ENCODE data around the gene TRMU.

Gene TRMU

DNA sequence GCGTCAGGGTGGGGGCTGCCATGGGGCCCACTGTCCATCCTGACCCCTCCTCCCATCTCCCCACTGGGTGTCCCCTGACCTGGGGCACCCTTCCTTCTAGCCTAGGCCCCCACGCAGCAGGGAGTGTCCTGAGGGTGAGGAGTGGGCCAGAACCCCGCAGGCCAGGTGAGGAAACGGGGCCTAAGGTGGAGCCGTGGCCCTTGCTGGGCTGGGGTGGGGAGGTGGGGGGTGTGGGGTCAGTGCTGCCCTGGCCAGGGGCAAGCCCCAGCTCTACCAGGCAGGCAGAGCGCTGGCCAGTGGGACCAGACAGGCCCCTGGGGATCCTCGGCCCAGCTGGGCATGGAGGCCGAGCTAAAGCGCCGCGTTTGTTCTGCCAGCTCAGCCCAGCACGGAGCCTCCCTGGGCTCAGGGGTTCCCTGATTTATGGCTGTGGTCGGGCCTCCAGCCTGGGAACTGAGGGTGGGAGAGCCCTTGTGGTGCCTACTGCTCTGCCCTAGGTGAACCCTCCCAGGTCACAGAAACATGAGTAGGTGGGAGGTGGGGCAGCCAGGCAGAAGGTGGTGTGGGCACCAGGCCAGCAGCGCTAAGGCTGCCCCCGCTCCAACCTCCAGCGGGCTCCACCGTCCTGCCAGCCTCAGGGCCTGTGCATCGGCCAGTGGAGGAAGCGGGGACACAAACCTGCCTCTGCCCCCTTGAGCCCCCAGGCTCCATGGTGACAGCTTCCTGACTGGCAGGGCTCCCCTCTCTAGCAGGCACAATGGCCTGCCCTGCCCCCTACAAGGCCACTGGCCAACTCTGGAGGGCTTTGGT is 22.4 kb downstream of the TRMU start:
- no peak for FAIRE-seq

- FAIRE-seq, result no peak
These were observed 23.3 kb downstream of the TRMU start for GRCh38 chr22:46358766-46359165.

DNA sequence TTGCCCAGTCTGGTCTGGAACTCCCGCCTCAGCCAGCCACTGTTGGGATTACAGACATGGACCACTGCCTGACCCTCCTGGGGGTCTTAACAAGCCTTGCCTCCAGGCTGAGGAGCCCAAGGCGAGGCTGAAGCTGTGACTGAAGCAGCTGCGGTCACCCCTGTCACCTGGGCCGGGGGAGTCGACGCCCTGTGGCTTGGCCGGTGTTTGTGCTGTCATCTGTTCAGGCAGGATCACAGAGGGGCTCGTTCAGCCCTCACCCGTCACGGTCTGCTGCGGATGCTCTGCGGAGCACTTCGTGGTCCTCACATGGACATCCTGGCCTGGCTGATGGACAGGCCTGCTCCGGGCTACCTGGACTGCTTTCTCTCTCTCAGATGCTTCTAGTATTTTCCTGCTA is 23.8 kb downstream of the TRMU start:
- FAIRE-seq, result no peak

GRCh38 chr22:46360097-46360496 is 24.6 kb downstream of the TRMU start:
- no peak for FAIRE-seq

DNA sequence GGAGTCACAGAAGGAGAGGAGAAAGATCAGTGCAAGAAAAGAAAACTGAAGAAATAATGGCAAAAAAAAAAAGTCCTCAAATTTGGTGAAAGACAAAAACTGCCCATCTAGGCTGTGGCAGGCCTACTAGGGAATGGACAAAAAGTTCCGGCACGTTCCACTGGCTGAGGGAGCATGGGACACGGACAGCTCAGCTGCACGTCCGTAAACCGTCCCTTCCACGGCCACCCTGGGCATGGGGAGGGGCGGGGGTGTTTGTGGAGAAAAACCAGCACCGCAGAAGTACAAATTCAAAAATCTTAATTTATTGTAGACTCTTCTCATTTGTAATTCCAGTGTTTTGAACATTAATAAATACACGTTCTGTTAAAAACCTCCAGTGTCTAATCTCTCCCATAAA is 25.4 kb downstream of the TRMU start:
- FAIRE-seq, result no peak

- FAIRE-seq, result no peak
These were observed 26.3 kb downstream of the TRMU start for GRCh38 chr22:46361826-46362202.

DNA sequence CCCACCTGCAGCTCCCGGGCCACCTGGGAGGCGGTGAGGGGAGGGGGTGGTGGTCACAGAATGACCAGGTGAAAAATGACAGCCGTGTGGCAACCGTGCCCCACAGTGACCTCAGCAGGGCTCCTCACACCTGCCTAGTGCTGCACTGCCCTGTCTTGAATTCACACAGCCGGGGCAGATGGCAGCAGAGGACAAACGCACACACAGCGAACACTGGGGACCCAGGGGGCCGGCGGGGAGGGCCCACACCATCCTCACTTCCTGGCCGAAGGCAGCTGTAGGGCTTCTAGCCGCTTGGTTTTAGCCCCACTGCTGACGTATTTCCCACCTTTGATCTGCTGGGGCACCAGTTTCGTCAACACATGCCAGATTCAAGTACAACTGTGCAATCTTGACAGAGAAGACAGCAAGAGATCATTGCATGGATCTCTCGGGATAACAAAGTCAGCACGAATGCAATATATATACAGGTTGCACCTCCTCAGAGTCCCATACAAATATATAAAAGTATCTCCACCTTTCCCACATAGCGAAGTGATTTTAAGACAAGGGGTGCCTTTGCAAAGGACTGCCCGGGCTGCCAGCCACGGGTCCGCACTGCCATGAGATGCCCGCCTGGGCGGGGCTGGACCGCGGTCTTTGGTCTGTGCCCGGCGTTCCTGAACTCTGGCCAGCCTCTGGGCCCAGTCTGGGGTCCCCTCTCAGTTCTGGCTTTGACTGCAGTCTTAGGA is 26.9 kb downstream of the TRMU start:
- FAIRE-seq, result no peak

DNA sequence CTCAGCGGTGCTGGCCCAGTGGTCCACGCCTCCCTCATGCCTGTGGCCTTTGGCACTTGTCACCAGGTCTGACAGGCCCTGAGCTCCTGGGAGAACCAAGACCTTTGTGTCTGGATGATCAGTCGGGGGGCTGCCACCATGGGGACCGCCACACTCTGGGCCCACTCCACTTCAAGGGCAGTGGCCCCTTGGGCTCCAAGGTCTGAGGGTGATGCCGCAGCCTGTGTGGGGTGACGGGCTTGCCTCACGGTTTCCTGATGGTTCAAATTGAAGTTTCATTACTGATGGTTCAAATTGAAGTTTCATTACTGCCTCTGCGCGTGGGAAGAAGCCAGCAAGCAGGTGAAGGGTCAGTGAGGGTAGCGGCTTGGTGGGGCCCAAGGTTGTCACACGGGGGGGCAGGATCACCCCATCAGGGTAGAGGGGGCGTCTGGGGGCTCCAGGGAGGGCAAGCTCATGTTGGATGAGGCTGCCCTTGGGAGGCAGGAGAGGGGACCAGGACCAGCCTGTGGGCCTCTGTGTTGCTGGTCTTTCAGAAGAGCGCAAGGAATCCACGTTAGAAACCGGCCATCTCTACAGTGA is 27.5 kb downstream of the TRMU start:
- FAIRE-seq, result no peak

GRCh38 chr22:46363611-46364321 is 28.3 kb downstream of the TRMU start:
- FAIRE-seq, result no peak

GRCh38 chr22:46364341-46365165 is 29.0 kb downstream of the TRMU start:
- no peak for FAIRE-seq

DNA sequence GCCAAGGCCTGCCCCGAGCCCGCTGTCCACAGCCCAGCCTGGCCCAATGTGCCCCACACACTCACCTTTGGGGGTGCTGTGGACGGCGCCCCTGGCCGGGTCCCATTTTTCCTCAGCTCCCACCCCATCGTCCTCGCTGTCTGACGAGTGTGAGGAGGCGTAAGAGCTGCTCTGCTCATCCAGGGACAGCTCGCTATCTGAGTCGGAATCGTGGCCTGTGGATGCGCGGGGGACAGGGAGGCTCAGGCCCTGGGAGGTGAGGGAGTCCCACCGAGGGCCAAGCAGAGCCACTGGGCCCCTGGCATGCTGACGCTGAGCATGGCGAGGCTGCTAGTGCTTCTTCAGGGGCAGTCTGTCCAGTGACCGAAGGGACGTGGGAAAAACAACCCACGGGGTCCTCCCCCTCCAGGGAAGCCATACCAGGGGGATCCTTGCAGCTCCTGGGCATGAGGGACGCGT is 29.7 kb downstream of the TRMU start:
- no peak for FAIRE-seq

DNA sequence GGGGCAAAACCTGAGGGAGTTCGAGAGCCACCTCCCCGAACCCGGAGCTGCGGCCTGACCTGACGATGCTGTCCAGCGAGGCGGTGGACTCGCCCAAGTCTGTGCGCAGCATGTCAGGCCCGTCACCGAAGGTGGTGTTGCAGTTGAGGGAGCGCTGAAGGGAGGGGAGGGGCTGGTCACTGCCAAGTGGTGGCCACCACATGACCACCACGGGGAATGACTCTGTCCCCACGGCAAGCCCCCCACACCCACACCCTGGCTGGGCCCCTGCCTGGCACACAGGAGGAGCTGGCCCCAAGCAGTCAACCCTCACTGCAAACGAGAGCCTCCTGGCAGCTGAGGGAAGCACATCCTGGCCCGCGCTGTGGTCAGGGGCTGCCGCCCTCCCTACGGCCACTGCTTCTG is 30.8 kb downstream of the TRMU start:
- no peak for FAIRE-seq

DNA sequence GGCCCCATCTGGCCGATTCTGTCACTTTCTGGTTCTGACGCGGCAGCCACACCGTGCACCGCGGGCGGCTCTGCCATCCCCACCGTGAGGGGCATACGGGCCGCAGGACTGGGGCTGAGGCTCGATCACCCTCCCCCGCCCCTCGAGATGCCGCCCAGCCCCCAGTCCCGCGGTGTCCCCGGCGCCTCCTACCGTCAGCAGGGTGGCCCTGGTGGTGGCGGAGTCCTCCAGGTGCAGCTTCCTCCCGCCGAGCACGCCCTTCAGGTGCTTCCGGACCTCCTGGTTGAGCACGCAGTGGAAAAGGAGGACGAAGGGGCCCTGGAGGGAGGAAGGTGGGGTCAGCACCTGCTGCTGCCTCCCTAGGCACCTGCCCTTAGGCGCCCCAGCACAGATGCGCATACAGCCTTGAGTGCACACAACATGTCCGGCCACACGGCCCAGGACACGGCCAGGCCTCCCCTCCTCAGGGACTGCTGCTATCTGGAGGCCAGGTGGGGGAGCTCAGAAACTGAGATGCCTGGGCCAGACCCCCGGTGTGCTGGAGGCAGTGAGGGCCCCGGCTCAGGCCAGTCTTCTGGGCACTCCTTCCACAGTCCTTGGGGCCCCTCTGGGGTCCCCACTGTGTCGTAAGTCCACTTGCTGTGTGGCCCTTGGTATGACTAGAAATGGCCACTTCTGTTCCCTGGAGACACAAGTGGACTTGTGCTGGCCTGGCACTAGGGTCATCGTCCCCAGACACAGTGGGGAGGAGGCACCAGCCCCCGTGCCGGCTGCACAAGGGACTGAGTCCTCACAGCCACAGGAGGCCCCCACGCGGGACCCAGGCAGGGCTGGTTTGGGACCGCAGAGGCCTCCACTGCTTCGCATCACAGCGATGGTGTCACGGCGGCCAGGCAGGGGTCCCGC is 31.5 kb downstream of the TRMU start:
- no peak for FAIRE-seq

GRCh38 chr22:46367707-46368191 is 32.2 kb downstream of the TRMU start:
- no peak for FAIRE-seq

- FAIRE-seq, result no peak
These were observed 32.9 kb downstream of the TRMU start for GRCh38 chr22:46368422-46368821.

DNA sequence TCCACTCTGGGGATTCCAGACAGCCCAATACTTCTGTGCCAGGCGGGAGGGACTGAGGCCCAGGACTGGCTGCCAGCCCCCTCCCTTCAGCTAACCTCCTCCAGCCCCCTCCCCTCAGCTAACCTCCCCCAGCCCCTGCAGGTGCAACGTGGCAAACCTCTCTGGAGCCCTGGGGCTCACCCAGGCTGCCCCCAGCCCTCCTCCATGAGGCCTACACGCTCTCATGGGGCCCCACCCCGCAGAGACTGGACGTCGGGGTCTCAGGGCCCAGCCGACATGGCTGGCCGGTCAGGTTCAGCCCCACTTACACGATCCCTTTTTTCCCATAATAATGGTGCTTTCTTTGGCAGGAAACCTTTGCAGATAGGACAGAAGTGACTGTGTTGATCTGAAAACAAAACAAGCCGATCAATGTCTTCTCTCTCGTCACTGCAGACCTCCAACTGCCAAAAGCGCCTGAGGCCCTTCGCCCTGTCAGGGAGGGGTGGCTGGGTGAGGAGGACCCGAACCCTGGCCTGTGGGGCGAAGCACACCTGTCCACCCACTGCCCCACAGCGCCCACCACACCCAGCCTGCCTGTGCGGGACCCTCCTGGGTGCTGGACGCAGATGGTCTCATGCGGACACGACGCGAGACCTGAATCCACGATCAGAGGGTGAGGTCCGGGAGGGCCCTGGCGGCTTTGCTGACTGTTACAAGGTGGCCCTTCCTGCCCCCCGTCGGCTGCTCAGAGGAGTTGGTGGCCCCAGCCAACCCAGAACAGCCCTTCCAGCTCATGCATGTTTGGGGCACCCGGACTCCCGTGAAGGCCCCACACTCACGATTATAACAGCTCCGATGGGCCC is 33.6 kb downstream of the TRMU start:
- no peak for FAIRE-seq

DNA sequence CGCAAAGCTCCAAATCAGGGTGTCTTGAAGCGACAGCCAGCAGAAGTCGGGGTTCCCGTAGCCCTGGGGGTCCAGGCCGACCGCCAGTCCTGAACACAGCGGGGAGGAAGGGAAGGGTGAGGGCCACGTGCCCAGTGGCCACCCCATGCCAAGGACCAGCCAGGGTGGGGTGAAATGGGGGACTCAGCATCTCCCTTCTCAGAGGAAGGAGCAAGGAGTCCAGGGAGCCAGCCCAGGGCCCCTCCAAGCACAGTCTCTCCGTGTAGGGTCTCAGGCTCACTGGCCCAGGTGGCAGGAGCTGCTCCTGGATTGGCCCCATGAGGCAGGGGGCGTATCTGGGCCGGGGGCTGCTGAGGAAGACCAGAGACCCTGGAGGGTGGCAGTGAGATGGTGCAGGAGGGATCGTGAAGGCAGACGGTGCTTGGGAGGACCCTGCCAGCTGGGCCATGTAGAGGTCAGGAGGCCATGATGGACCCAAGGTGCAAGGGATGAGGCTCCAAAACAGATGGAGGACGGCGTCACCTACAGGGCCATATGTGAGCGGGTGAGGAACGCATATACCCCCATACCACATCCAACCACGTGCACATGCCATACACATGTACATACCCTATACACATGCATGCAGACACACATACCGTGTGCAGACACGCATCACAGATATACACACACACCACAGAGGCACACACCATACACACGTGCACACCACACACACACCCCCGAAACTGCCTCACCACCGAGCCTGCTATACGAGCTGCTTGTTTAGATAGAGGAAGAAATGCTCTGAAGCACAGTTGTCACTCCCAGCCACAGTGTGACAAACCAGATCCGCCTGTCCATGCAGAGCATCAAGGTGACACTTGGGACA is 34.4 kb downstream of the TRMU start:
- no peak for FAIRE-seq

GRCh38 chr22:46370584-46371291 is 35.2 kb downstream of the TRMU start:
- FAIRE-seq, result no peak

Data from TTC549 (cell line).